OCI-LY7 (cell line): ENCODE data around the gene ADAMTSL2.

Experiments
- EZH2phosphoT487 ChIP-seq: fragments of 200-600 bp; sonication (generic); IDR thresholded peaks from 2 replicates; pipeline ENCODE4 v1.6.1; 2018; ENCODE audit warnings: low read depth, borderline replicate concordance, mild to moderate bottlenecking, mixed run types, antibody characterized with exemption, low read length, moderate library complexity, mixed read lengths
- TF ChIP-seq, protein P1 (sequence below): fragments of 200-600 bp; sonication (generic); conservative IDR thresholded peaks from 2 replicates; pipeline ENCODE4 v1.5.1; 2014; ENCODE audit warnings: mild to moderate bottlenecking, antibody characterized with exemption, low read length, moderate library complexity, mixed read lengths

DNA sequence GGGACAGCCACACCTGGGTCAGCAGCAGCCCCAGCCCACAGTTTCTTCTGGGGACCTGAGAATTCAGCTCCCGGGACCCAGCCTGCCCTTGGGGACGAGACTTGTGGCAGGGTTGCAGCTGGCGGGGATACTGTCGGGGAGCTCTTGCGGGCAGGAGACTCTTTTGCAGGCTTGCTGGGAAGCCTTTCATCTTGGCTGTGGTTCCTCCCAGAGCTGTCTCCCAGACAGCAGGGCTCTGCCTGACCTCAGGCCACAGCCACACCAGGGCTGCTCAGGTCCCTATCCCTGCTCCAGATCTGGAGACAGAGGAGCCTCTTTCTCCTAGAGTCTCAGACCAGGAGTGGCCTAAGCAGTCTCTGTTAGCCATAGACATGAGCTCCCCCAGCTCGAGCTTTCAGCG is 5.0 kb upstream of the ADAMTSL2 start:
- TF ChIP-seq, protein P1, sequence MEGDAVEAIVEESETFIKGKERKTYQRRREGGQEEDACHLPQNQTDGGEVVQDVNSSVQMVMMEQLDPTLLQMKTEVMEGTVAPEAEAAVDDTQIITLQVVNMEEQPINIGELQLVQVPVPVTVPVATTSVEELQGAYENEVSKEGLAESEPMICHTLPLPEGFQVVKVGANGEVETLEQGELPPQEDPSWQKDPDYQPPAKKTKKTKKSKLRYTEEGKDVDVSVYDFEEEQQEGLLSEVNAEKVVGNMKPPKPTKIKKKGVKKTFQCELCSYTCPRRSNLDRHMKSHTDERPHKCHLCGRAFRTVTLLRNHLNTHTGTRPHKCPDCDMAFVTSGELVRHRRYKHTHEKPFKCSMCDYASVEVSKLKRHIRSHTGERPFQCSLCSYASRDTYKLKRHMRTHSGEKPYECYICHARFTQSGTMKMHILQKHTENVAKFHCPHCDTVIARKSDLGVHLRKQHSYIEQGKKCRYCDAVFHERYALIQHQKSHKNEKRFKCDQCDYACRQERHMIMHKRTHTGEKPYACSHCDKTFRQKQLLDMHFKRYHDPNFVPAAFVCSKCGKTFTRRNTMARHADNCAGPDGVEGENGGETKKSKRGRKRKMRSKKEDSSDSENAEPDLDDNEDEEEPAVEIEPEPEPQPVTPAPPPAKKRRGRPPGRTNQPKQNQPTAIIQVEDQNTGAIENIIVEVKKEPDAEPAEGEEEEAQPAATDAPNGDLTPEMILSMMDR = no peak
- TF ChIP-seq EZH2phosphoT487 = no peak
